ENCODE results near the gene IGSF6.

The IGSF6 gene

DNA sequence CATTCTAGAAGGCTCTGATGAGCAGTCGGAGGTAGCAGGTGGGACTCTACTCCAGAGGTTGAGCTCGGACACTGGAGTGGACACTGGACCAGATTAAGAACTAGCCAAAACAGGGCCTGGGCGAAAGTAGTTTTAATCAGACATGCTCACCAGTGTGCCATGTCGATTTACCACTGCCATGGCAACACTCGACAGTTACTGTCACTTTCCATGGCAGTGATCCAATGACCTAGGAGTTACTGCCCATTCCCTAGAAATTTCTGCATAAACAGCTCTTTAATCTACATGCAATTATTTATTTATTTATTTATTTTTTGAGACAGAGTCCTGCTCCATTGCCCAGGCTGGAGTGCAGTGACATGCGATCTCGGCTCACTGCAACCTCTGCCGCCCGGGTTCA lies 60.2 kb downstream of the IGSF6 start:
- H3K36me3 ChIP-seq (ENCODE audit: control insufficient read depth in 2 of 2, insufficient read depth in 1 of 2, low read length in 2 of 2) = no peaks in the 10 kb centered on the region
- H3K27ac ChIP-seq (ENCODE audit: extremely low read depth, low read depth, low read length) = no peak overlapping the region
- no peak overlapping the region for H3K4me3 ChIP-seq (ENCODE audit: low read depth, low read length)
- TF ChIP-seq ZNF155 (tag by site-specific recombination; IDR thresholded peaks at IDR 0.05) (no peak), ZNF561 (tag by site-specific recombination; IDR thresholded peaks at IDR 0.05; ENCODE audit: borderline replicate concordance) (no peak), ZXDB (tag by site-specific recombination; IDR thresholded peaks at IDR 0.05) (no peak), IKZF3 (tag by site-specific recombination; IDR thresholded peaks at IDR 0.05) (no peak)
- POLR2A ChIA-PET = no interaction called here
- H3K9me3 ChIP-seq (ENCODE audit: control insufficient read depth, insufficient read depth, low read depth, low read length) = no peaks in the 10 kb centered on the region
- CTCF ChIA-PET = interaction anchor here (1.0 to 2.1 kb wide), 3 partner anchors 47 to 117 kb away, joined by 3 to 5 read pairs (median 3); no protein-coding TSS in a partner anchor
- H3K4me1 ChIP-seq (ENCODE audit: control insufficient read depth, insufficient read depth, low read length) = no peaks in the 10 kb centered on the region

DNA sequence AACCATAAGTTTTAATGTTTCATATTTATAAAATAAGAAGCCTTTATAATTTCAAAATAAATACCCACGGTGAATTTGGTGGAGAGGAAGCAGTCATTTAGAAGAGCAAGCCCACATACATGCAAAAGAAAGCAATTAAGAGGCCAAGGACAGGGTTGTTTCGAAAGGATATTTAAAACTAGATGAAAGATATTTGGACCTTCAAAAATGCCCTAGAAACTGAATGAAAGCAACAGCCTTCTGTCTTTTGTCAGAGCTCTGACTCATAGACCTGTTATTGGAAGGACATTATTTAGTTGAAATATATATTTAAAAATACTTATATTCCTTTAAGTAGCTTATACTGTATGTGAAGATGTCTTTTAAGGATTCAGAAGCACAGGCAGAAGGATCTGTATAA lies 61.6 kb downstream of the IGSF6 start:
- TF ChIP-seq ZNF335 (tag by site-specific recombination; conservative IDR thresholded peaks at IDR 0.05) (no peak), ZFP3 (tag by site-specific recombination; IDR thresholded peaks at IDR 0.05; ENCODE audit: low read depth) (no peak), ZNF426 (tag by site-specific recombination; IDR thresholded peaks at IDR 0.05) (no peak)

DNA sequence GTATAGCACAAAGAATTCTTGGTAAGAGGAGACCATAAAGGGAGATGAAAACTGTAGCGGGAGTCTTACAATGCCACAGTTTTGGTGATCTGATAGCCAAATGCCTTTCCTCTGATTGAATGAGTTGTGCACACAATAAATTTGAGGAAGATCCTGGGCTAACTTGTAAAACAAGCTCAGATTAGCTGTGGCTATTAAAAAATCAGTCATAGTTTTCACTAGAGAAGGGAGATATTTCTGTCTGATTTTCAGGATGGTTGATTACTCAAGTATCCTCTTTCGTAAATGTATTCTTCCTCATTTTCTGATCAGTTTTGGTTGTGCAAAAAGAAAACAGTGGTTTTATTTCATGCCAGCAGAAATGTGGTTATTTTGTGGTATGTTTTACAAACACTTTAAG lies 62.1 kb downstream of the IGSF6 start:
- ChIA-PET POLR2A (interaction anchor here (0.5 to 1.6 kb wide), 5 partner anchors 8 to 212 kb away, joined by 3 to 6 read pairs (median 4); no protein-coding TSS in a partner anchor), CTCF (interaction anchor here (1.0 to 1.3 kb wide), 2 partner anchors 67 to 119 kb away, joined by 3 read pairs; no protein-coding TSS in a partner anchor)
- Histone ChIP-seq H3K36me3 (ENCODE audit: control insufficient read depth in 2 of 2, insufficient read depth in 1 of 2, low read length in 2 of 2) (no peaks in the 10 kb centered on the region), H3K4me1 (ENCODE audit: control insufficient read depth, insufficient read depth, low read length) (no peaks in the 10 kb centered on the region), H3K27ac (ENCODE audit: extremely low read depth, low read depth, low read length) (no peak overlapping the region), H3K4me3 (ENCODE audit: low read depth, low read length) (no peak overlapping the region), H3K9me3 (ENCODE audit: control insufficient read depth, insufficient read depth, low read depth, low read length) (no peaks in the 10 kb centered on the region)
- TF ChIP-seq ZNF830 (tag by site-specific recombination; IDR thresholded peaks at IDR 0.05; ENCODE audit: low read depth) (no peak), ZNF175 (tag by site-specific recombination; IDR thresholded peaks at IDR 0.05) (no peak), ZNF707 (tag by site-specific recombination; IDR thresholded peaks at IDR 0.05) (no peak), ZNF560 (tag by site-specific recombination; IDR thresholded peaks at IDR 0.05; ENCODE audit: borderline replicate concordance) (no peak)
- TF ChIP-seq, protein P1, sequence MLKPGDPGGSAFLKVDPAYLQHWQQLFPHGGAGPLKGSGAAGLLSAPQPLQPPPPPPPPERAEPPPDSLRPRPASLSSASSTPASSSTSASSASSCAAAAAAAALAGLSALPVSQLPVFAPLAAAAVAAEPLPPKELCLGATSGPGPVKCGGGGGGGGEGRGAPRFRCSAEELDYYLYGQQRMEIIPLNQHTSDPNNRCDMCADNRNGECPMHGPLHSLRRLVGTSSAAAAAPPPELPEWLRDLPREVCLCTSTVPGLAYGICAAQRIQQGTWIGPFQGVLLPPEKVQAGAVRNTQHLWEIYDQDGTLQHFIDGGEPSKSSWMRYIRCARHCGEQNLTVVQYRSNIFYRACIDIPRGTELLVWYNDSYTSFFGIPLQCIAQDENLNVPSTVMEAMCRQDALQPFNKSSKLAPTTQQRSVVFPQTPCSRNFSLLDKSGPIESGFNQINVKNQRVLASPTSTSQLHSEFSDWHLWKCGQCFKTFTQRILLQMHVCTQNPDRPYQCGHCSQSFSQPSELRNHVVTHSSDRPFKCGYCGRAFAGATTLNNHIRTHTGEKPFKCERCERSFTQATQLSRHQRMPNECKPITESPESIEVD (tag by site-specific recombination; IDR thresholded peaks at IDR 0.05) = peak; percentile 75

More for the DNA sequence above, 61.6 kb downstream of the IGSF6 start:
- Histone ChIP-seq H3K4me1 (ENCODE audit: control insufficient read depth, insufficient read depth, low read length) (no peaks in the 10 kb centered on the region), H3K9me3 (ENCODE audit: control insufficient read depth, insufficient read depth, low read depth, low read length) (no peaks in the 10 kb centered on the region), H3K27ac (ENCODE audit: extremely low read depth, low read depth, low read length) (no peak overlapping the region), H3K4me3 (ENCODE audit: low read depth, low read length) (no peak overlapping the region), H3K36me3 (ENCODE audit: control insufficient read depth in 2 of 2, insufficient read depth in 1 of 2, low read length in 2 of 2) (no peaks in the 10 kb centered on the region)
- ChIA-PET POLR2A (interaction anchor here (1.6 kb wide), 1 partner anchor 20 kb away, joined by 5 read pairs; no protein-coding TSS in a partner anchor), CTCF (interaction anchor here (1.3 kb wide), 1 partner anchor 67 kb away, joined by 3 read pairs; no protein-coding TSS in a partner anchor)

DNA sequence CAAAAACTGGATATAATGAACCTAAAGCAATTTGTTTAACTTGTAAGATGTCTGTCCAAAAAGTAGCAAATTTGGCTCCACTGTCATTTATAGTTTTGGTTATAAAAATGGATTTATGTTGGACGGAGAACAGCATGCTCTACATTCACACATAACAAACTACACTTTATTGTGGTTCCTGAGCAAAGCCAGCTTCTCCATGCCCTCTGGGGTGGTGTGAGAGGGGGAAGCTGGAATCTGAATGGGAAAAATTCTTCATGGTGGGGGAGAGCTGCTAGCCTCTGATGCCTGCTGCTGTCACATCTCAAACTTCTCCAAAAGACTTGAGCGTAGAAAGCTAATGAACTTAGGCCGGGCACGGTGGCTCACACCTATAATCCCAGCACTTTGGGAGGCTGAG lies 62.9 kb downstream of the IGSF6 start:
- Histone ChIP-seq H3K27ac (ENCODE audit: extremely low read depth, low read depth, low read length) (no peak overlapping the region), H3K4me3 (ENCODE audit: low read depth, low read length) (no peak overlapping the region), H3K4me1 (ENCODE audit: control insufficient read depth, insufficient read depth, low read length) (no peaks in the 10 kb centered on the region), H3K36me3 (ENCODE audit: control insufficient read depth in 2 of 2, insufficient read depth in 1 of 2, low read length in 2 of 2) (no peaks in the 10 kb centered on the region), H3K9me3 (ENCODE audit: control insufficient read depth, insufficient read depth, low read depth, low read length) (no peaks in the 10 kb centered on the region)
- no peak for TF ChIP-seq WT1 (tag by site-specific recombination; IDR thresholded peaks at IDR 0.05)
- ChIA-PET POLR2A (interaction anchor here (0.5 to 1.1 kb wide), 2 partner anchors 22 to 33 kb away, joined by 4 to 6 read pairs; no protein-coding TSS in a partner anchor), CTCF (interaction anchor here (0.5 to 1.0 kb wide), 4 partner anchors 21 to 120 kb away, joined by 3 to 5 read pairs (median 4); no protein-coding TSS in a partner anchor)

Data from HEK293 (cell line).